GM13976 (cell line): ENCODE measurements around the gene CHRNB1.

Experiments
- DNase-seq: peaks from one replicate; pipeline ENCODE4 v3.0.0; 2012; ENCODE audit warnings: low spot score
- CTCF ChIP-seq: IDR thresholded peaks from 2 replicates; pipeline ENCODE4 v1.5.1; 2012; ENCODE audit warnings: borderline replicate concordance, mild to moderate bottlenecking; ENCODE audit not compliant: insufficient read depth; ENCODE audit errors: extremely low read depth, missing control alignments, control extremely low read depth
- in situ Hi-C: fragments of 300-500 bp; cut with MboI; formaldehyde crosslinking; loops from one replicate; pipeline ENCODE4 v1.12.0; 2022; ENCODE audit warnings: low sequenced_read_pairs, mixed read lengths, inconsistent platforms; ENCODE audit not compliant: unreplicated experiment

Gene CHRNB1

GRCh38 chr17:7403977-7404736, 40.7 kb upstream of the CHRNB1 start, which contains the start of gene TMEM256:
Gene TMEM256 (minus strand): TSS chr17:7404097. CDS start chr17:7404084, 13 bp downstream.
- DNase-seq: peak; percentile 97
- no peak for TF ChIP-seq CTCF
- in situ Hi-C loops: no loop called here

GRCh38 chr17:7404737-7405349, 40.0 kb upstream of the CHRNB1 start:
- no peak for TF ChIP-seq CTCF
- in situ Hi-C loops: no loop called here
- no peak for DNase-seq

- TF ChIP-seq CTCF: no peak
- in situ Hi-C loops: no loop called here
- no peak for DNase-seq
Observed at GRCh38 chr17:7405350-7406234, 39.3 kb upstream of the CHRNB1 start.

- no peak for DNase-seq
- in situ Hi-C loops: no loop called here
- TF ChIP-seq CTCF: no peak
Observed at GRCh38 chr17:7406235-7406825, 38.5 kb upstream of the CHRNB1 start.

- TF ChIP-seq CTCF: no peak
- DNase-seq: no peak
- in situ Hi-C loops: no loop called here
Observed at GRCh38 chr17:7407082-7407481, 37.8 kb upstream of the CHRNB1 start.
